SH-SY5Y (cell line): ENCODE data around the gene MIPEP.

Experiments
- GATA2 ChIP-seq: IDR thresholded peaks from 2 replicates; pipeline ENCODE4 v1.6.1; 2011; ENCODE audit warnings: mild to moderate bottlenecking, low read depth, low read length
- GATA3 ChIP-seq: IDR thresholded peaks from 2 replicates; pipeline ENCODE4 v1.6.1; 2011; ENCODE audit warnings: low read depth, mild to moderate bottlenecking, low read length, moderate library complexity

Gene MIPEP

GRCh38 chr13:23697772-23698313, 191.4 kb downstream of the MIPEP start:
- no peak for TF ChIP-seq GATA3
- TF ChIP-seq GATA2: no peak

- TF ChIP-seq GATA3 (no peak), GATA2 (no peak)
Observed at GRCh38 chr13:23696610-23697009, 192.6 kb downstream of the MIPEP start.

GRCh38 chr13:23695711-23696464, 193.3 kb downstream of the MIPEP start:
- TF ChIP-seq GATA3 (no peak), GATA2 (no peak)

- TF ChIP-seq GATA2: no peak
- TF ChIP-seq GATA3: no peak
Observed at GRCh38 chr13:23695196-23695595, 194.0 kb downstream of the MIPEP start.

GRCh38 chr13:23692816-23693215, 196.4 kb downstream of the MIPEP start:
- TF ChIP-seq GATA3: no peak
- TF ChIP-seq GATA2: no peak

GRCh38 chr13:23690668-23691067, 198.5 kb downstream of the MIPEP start:
- TF ChIP-seq GATA2: no peak
- TF ChIP-seq GATA3: no peak

- TF ChIP-seq GATA3 (no peak), GATA2 (no peak)
Observed at GRCh38 chr13:23688336-23688735, 200.9 kb downstream of the MIPEP start.

- TF ChIP-seq GATA2 (no peak), GATA3 (no peak)
Observed at GRCh38 chr13:23687614-23688013, 201.6 kb downstream of the MIPEP start.

- no peak for TF ChIP-seq GATA3
- no peak for TF ChIP-seq GATA2
Observed at GRCh38 chr13:23686948-23687347, 202.3 kb downstream of the MIPEP start.

- TF ChIP-seq GATA2: no peak
- TF ChIP-seq GATA3: no peak
Observed at GRCh38 chr13:23685416-23685815, 203.8 kb downstream of the MIPEP start.

GRCh38 chr13:23684647-23685046, 204.6 kb downstream of the MIPEP start:
- TF ChIP-seq GATA3 (no peak), GATA2 (no peak)

- no peak for TF ChIP-seq GATA2
- TF ChIP-seq GATA3: no peak
Observed at GRCh38 chr13:23683084-23683483, 206.1 kb downstream of the MIPEP start.

- TF ChIP-seq GATA2 (no peak), GATA3 (no peak)
Observed at GRCh38 chr13:23680845-23681669, 208.1 kb downstream of the MIPEP start.
